ENCODE measurements around the gene FAM185A.

Gene FAM185A

GRCh38 chr7:102843850-102844249 lies 95.1 kb downstream of the FAM185A start:
- H3K4me1 ChIP-seq (ENCODE audit: control insufficient read depth, insufficient read depth, low read length), result no peaks in the 10 kb centered on the region
- H3K9ac ChIP-seq (ENCODE audit: low read length in 2 of 2), result no peak overlapping the region
- no peaks in the 10 kb centered on the region for H3K36me3 ChIP-seq (ENCODE audit: control insufficient read depth in 2 of 2, insufficient read depth in 2 of 2, low read length in 2 of 2)
- no peak overlapping the region for H3K27ac ChIP-seq (ENCODE audit: low read length)
- H3K9me3 ChIP-seq (ENCODE audit: control insufficient read depth in 2 of 2, low read length in 2 of 2), result no peaks in the 10 kb centered on the region
- no peaks in the 10 kb centered on the region for H3K27me3 ChIP-seq (ENCODE audit: control insufficient read depth in 1 of 2, insufficient read depth in 2 of 2, low read length in 2 of 2)
- H3K4me3 ChIP-seq (ENCODE audit: low read length in 2 of 2), result no peak overlapping the region

DNA sequence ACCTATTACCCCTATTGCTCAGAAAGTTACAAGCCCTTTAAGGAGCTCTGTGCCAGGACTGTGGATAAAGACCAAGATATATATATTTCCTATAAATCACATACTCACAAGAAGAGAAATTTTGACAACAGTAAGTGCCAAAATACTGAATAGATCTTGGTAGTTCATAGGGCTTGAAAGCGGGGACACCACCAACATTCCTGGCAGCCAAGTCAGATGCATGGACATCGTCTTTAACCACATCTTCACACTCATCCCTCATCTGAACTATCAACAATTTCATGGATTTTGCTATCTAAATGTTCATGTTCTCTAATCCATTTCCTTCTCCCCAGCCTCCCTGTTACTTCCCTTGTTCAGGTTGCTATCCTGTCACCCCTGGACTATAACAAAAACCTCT lies 96.5 kb downstream of the FAM185A start:
- H3K9me3 ChIP-seq (ENCODE audit: control insufficient read depth in 2 of 2, low read length in 2 of 2), result no peaks in the 10 kb centered on the region
- no peaks in the 10 kb centered on the region for H3K36me3 ChIP-seq (ENCODE audit: control insufficient read depth in 2 of 2, insufficient read depth in 2 of 2, low read length in 2 of 2)
- H3K4me3 ChIP-seq (ENCODE audit: low read length in 2 of 2), result no peak overlapping the region
- no peak overlapping the region for H3K9ac ChIP-seq (ENCODE audit: low read length in 2 of 2)
- no peak overlapping the region for H3K27ac ChIP-seq (ENCODE audit: low read length)
- no peaks in the 10 kb centered on the region for H3K4me1 ChIP-seq (ENCODE audit: control insufficient read depth, insufficient read depth, low read length)
- no peaks in the 10 kb centered on the region for H3K27me3 ChIP-seq (ENCODE audit: control insufficient read depth in 1 of 2, insufficient read depth in 2 of 2, low read length in 2 of 2)

DNA sequence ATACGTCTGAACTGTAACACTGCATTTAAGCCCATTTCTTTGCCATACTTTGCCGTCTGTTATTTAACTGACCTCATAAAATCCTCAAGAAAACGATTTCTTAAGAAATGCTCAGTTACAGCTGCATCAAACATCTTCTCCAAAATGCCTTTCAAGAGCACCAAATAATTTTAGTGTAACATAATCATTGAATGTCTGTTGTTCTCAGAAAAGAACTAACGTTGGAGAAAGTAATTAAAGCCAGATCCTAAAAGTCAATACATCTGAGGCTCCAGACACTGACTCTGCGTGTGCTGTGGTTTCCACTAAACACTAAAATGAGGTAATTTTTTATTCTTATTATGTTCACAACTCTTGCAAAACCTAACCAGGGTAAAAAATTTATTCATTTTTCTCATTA lies 100.3 kb downstream of the FAM185A start:
- no peak overlapping the region for H3K9ac ChIP-seq (ENCODE audit: low read length in 2 of 2)
- no peaks in the 10 kb centered on the region for H3K9me3 ChIP-seq (ENCODE audit: control insufficient read depth in 2 of 2, low read length in 2 of 2)
- H3K27ac ChIP-seq (ENCODE audit: low read length), result no peak overlapping the region
- no peaks in the 10 kb centered on the region for H3K27me3 ChIP-seq (ENCODE audit: control insufficient read depth in 1 of 2, insufficient read depth in 2 of 2, low read length in 2 of 2)
- no peaks in the 10 kb centered on the region for H3K36me3 ChIP-seq (ENCODE audit: control insufficient read depth in 2 of 2, insufficient read depth in 2 of 2, low read length in 2 of 2)
- H3K4me3 ChIP-seq (ENCODE audit: low read length in 2 of 2), result no peak overlapping the region
- no peaks in the 10 kb centered on the region for H3K4me1 ChIP-seq (ENCODE audit: control insufficient read depth, insufficient read depth, low read length)

DNA sequence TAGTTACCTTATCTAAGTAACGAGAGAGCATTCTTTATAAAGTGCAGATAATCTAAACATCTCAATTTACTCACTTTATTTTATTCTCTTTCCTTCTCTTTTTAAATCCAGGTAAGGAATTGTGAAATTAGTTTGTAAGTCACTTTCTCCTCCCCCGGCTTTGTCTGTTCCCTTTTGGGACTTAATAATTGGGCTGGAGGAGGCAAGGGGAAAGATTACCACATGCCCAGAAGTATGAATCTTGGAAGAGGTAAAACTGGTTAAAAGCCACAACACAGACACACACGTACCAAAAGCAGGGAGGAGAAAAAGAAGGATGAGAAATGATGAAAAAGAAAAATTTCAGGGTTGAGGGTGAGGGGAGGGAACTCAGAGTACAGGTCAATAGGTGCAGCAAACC lies 100.7 kb downstream of the FAM185A start:
- Histone ChIP-seq H3K27me3 (ENCODE audit: control insufficient read depth in 1 of 2, insufficient read depth in 2 of 2, low read length in 2 of 2) (no peaks in the 10 kb centered on the region), H3K4me3 (ENCODE audit: low read length in 2 of 2) (no peak overlapping the region), H3K27ac (ENCODE audit: low read length) (no peak overlapping the region), H3K9me3 (ENCODE audit: control insufficient read depth in 2 of 2, low read length in 2 of 2) (no peaks in the 10 kb centered on the region), H3K9ac (ENCODE audit: low read length in 2 of 2) (no peak overlapping the region), H3K36me3 (ENCODE audit: control insufficient read depth in 2 of 2, insufficient read depth in 2 of 2, low read length in 2 of 2) (no peaks in the 10 kb centered on the region), H3K4me1 (ENCODE audit: control insufficient read depth, insufficient read depth, low read length) (no peaks in the 10 kb centered on the region)

DNA sequence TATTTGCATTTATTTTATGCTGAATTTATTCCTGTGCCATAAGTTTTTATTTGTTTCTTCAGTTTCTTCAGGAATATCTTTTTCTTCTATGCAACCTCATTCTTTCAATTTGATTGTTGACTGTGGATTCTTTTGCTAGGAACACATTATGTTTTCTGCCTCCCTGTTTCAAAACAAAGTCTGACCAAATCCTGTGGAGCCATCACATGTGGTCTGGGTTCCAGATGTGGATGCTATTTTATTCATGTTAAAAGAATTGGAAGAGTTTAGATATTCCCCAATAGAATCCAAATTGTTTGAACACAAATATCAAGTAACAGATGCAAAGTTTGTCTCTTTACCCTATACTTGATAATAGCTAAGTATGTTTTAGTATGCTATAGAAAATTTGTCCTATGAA lies 107.2 kb downstream of the FAM185A start:
- Histone ChIP-seq H3K9ac (ENCODE audit: low read length in 2 of 2) (no peak overlapping the region), H3K9me3 (ENCODE audit: control insufficient read depth in 2 of 2, low read length in 2 of 2) (no peaks in the 10 kb centered on the region), H3K4me3 (ENCODE audit: low read length in 2 of 2) (no peak overlapping the region), H3K36me3 (ENCODE audit: control insufficient read depth in 2 of 2, insufficient read depth in 2 of 2, low read length in 2 of 2) (no peaks in the 10 kb centered on the region), H3K27ac (ENCODE audit: low read length) (no peak overlapping the region), H3K4me1 (ENCODE audit: control insufficient read depth, insufficient read depth, low read length) (peaks cover 9% of the 10 kb centered on the region), H3K27me3 (ENCODE audit: control insufficient read depth in 1 of 2, insufficient read depth in 2 of 2, low read length in 2 of 2) (no peaks in the 10 kb centered on the region)

Data from stomach smooth muscle (tissue), 2 donors.